SW 1271 (cell line): ENCODE results near the gene CAPN10.

Source experiments
- DNase-seq, 2 experiments: peaks; one replicate each; lab custom pipeline; 2025; lab: John Stamatoyannopoulos, UW

The CAPN10 gene

GRCh38 chr2:240563951-240564560 is 22.5 kb upstream of the CAPN10 start:
- DNase-seq, result no peak

GRCh38 chr2:240564561-240565332 is 21.8 kb upstream of the CAPN10 start:
- peak in 1 of 2 experiments; percentile 30 for DNase-seq

DNA sequence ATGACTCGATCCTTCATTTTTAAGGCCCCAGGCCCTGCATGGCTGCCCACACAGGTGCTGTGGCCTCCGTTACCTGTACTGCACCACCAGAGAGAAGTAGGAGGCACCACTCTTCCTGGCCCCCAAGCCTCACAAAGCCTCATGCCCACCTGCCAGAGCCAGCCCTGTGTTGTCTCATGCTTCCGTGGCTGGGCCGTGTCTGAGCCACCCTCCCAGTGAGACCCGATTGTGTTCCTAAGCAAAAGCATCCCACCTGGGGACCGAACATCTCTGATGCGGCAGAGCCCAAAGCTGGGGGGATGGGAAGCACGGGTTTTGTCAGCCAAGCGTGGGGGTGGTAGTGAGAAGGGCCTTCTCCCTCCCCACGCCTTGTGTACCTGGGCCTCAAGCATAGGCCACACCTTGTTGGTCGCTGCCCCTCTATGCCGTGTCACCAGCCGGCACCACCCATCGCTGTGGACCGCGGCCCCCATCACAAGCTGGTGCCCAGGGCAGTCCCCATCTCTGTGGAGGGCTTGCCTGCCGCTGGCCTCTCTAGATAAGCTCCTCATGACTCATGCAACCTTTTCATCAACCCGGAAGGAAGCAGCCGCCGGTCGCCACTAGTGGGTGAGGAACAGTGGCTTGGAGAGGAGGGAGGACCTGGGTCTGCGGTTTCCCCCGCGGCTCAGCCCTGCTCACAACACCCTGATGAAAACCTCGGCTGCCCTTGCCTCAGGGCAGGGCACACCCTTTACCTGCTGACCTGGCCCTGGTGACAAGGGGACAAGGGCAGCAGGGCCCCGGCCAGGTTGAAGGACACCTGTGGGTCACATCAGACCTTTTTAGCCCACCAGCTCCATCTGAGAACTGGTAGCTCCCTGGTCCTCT is 21.0 kb upstream of the CAPN10 start:
- DNase-seq, result peak in 1 of 2 experiments; percentile 82

DNA sequence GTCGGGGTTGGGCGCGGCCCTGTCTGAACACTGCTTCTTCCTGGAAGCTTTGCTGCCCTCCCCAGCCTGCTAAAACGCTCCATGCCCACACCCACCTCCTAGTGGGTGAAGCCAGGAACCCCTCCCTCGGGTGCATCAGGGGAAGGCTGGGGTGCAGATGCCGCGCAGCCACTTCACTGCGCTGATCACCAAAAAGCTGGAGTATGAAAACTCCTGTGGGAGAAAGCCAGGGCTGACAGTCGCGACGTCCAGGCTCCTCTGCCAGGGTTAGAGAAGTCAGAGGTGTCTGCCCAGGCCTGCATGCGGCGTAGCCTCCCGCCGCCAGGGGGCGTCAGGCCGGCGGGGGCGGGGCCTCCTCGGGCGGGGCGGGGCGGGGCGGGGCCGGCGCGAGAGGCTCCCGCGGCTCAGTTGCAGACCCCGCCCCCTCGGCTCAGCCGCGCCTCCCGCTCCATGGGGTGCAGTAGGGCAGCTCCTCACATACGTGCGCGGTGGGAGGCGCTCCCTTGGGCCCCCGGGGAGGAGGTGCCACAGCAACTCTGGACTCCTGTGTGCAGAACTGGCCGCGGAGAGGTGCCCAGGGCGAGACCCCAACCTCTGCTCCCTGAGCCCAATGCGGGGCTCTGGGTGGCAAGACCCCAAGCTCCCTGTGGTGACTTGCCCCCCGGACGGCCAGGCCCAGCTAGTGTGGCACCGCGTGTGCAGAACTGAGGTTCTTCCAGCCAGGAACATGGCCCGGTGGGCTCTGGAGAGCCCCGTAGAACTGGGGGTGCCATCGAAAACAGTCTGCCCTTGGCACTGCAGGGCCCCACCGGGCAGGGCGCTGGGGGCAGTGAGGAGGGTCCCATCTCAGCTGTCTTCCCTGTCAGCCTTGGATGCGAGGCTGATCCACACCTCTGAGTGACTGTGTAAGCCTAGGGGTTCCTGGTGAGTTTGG is 20.1 kb upstream of the CAPN10 start:
- DNase-seq, result peak; percentile 70 to 80

- DNase-seq, result no peak
Measured at GRCh38 chr2:240567137-240567871, 19.2 kb upstream of the CAPN10 start.

DNA sequence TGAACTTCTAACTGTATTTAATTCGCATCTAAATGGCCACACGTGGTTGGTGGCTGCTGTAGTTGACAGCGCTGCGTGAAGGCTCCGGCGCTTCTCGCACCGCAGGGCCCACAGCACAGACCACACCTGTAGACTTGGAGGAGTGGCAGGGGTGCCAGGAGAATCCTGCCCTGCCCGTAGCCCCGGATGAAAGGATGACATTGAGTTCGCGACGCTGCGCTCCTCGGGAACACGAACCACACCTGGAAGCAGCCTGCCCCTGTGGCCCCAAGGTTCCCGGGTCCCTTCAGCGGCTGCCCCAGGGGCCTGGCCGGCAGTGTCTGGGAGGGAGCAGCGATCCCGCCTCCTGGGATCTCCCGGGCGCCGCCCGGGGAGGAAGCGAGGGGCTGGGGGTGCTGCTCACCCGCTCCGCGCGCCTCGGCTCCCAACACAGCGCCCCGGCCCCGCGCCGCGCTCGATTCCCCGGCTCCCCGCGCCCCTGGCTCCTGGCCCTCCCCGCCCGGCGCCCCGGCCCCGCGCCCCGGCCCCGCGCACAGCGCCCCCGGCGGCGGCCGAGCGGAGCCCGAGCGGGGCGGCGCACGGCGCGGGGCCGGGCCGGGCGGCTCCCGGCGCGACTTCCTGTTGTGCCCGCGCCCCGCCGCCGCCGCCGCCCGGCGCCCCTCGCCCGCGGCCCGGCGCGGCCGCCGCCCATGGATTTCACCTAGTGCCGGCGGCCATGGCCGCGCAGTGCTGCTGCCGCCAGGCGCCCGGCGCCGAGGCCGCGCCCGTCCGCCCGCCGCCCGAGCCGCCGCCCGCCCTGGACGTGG is 18.5 kb upstream of the CAPN10 start, which contains the start of gene RNPEPL1:
Gene RNPEPL1 (plus strand): TSS at position 613 of the 806 bp plus-strand sequence. CDS start 103 bp downstream, at position 716.
- peak in 1 of 2 experiments; percentile 38 for DNase-seq

DNA sequence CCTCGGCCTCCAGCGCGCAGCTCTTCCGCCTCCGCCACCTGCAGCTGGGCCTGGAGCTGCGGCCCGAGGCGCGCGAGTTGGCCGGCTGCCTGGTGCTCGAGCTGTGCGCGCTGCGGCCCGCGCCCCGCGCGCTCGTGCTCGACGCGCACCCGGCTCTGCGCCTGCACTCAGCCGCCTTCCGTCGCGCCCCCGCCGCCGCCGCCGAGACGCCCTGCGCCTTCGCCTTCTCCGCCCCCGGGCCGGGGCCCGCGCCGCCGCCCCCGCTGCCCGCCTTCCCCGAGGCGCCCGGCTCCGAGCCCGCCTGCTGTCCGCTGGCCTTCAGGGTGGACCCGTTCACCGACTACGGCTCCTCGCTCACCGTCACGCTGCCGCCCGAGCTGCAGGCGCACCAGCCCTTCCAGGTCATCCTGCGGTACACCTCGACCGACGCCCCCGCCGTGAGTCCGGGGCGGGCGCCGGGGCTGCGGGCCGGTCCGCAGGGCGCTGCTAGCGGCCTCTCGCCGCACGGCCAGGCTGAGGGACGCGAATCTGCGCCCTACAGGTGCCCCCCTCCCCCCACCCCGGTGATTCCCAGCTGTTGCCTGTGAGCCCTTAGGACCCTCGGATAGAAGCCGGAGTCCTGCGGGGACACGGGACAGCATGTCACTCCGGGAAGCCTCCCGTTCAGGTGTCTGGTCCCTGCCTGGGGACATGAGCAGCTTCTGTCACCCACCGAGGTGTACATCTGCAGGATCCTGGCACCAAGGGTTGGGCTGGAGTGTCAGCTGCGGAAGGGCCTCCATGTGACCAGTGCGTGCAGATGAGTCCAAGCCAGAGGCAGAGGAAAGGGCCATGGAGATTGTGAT is 17.6 kb upstream of the CAPN10 start:
- DNase-seq, result peak in 1 of 2 experiments; percentile 18

GRCh38 chr2:240569523-240569997 is 17.0 kb upstream of the CAPN10 start:
- no peak for DNase-seq

- DNase-seq, result no peak
Measured at GRCh38 chr2:240569998-240570530, 16.5 kb upstream of the CAPN10 start.

- no peak for DNase-seq
Measured at GRCh38 chr2:240570531-240571313, 15.8 kb upstream of the CAPN10 start.

- DNase-seq, result no peak
Measured at GRCh38 chr2:240571314-240571973, 15.1 kb upstream of the CAPN10 start.

GRCh38 chr2:240572141-240573031 is 14.1 kb upstream of the CAPN10 start:
- DNase-seq, result no peak

DNA sequence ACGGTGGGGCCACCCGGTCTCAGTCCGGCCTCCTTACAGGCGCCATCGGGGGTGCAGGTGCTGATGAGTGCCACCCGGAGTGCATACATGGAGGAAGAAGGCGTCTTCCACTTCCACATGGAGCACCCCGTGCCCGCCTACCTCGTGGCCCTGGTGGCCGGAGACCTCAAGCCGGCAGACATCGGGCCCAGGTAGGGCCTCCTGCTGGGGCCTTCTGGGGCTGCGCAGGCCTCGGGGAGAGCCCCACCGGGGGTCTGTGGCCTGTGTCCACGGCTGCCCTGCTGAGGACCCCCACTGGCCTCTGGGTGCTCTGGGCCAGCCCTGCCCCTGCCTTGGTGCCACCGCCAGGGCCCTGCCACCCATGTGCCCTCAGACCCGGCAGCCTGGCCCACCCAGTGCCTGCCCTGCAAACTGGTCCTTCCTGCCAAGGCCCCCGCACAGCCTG is 13.4 kb upstream of the CAPN10 start:
- DNase-seq, result no peak

DNA sequence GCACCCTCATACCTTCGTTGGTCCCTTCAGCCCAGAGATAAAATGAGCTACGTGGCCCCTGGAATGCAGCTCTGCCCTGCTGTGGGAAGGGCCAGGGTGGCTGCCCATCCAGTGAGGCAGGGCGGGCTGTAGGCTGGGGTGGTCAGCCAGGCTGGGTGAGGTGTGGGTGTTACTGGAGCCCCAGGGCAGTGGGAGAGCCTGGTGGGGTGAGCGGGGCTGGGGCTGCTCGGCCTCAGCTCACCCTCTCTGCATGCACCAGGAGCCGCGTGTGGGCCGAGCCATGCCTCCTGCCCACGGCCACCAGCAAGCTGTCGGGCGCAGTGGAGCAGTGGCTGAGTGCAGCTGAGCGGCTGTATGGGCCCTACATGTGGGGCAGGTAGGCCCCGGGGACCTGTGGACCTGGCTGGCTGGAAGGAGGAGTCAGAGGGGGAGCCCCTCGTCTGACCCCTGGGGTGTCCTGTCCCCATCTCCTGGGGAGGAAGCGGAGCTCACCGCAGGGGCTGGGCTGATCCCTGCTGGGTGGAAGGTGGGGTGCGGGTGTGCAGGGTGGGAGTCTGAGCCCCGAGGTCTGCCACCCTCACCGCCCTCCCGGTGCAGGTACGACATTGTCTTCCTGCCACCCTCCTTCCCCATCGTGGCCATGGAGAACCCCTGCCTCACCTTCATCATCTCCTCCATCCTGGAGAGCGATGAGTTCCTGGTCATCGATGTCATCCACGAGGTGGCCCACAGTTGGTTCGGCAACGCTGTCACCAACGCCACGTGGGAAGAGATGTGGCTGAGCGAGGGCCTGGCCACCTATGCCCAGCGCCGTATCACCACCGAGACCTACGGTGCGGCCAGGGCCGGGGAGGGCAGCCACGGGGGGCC is 12.8 kb upstream of the CAPN10 start:
- no peak for DNase-seq
